HG03558 (cell line): ENCODE data around the gene TESMIN.

Experiments used
- ATAC-seq: cut with Tn5 transposase; IDR thresholded peaks from one replicate; pipeline ENCODE4 v1.9.1; 2021; ENCODE audit warnings: moderate number of reproducible peaks; ENCODE audit not compliant: unreplicated experiment; ENCODE audit errors: extremely low read depth

TESMIN gene

GRCh38 chr11:68762481-68762880, 11.2 kb upstream of the TESMIN start:
- ATAC-seq: no peak

GRCh38 chr11:68761801-68762200, 10.5 kb upstream of the TESMIN start:
- no peak for ATAC-seq

GRCh38 chr11:68759991-68760390, 8.7 kb upstream of the TESMIN start:
- no peak for ATAC-seq

- no peak for ATAC-seq
Measured at GRCh38 chr11:68757711-68758110, 6.4 kb upstream of the TESMIN start.

GRCh38 chr11:68756171-68756766, 4.9 kb upstream of the TESMIN start:
- no peak for ATAC-seq

- ATAC-seq: no peak
Measured at GRCh38 chr11:68753300-68753699, 2.0 kb upstream of the TESMIN start.

GRCh38 chr11:68751004-68751325, 355 bp downstream of the TESMIN start:
- no peak for ATAC-seq

GRCh38 chr11:68750195-68751003, 921 bp downstream of the TESMIN start:
- no peak for ATAC-seq

GRCh38 chr11:68749229-68750123, 1.8 kb downstream of the TESMIN start:
- ATAC-seq: no peak

GRCh38 chr11:68748061-68748460, 3.3 kb downstream of the TESMIN start:
- ATAC-seq: no peak

- ATAC-seq: no peak
Measured at GRCh38 chr11:68743539-68743938, 7.8 kb downstream of the TESMIN start.

GRCh38 chr11:68741463-68741862, 9.9 kb downstream of the TESMIN start:
- ATAC-seq: no peak

- ATAC-seq: no peak
Measured at GRCh38 chr11:68735646-68736045, 15.7 kb downstream of the TESMIN start.

GRCh38 chr11:68735125-68735524, 16.2 kb downstream of the TESMIN start:
- ATAC-seq: no peak

- no peak for ATAC-seq
Measured at GRCh38 chr11:68734111-68734510, 17.2 kb downstream of the TESMIN start.

GRCh38 chr11:68727783-68728182, 23.5 kb downstream of the TESMIN start:
- ATAC-seq: no peak

- ATAC-seq: no peak
Measured at GRCh38 chr11:68724293-68724692, 27.0 kb downstream of the TESMIN start.

GRCh38 chr11:68722143-68722542, 29.2 kb downstream of the TESMIN start:
- ATAC-seq: no peak

- ATAC-seq: no peak
Measured at GRCh38 chr11:68721075-68721474, 30.2 kb downstream of the TESMIN start.

GRCh38 chr11:68715456-68716122, 35.7 kb downstream of the TESMIN start:
- ATAC-seq: no peak
